Fibroblast of skin of abdomen (primary cell): ENCODE data around the gene TSPAN7.

Experiments
- DNase-seq: peaks from one replicate; pipeline ENCODE4 v3.0.0-alpha.2; 2013

Gene TSPAN7

GRCh38 chrX:38649221-38649620 is 87.9 kb downstream of the TSPAN7 start:
- no peak for DNase-seq

- no peak for DNase-seq
Measured at GRCh38 chrX:38649674-38650647, 88.6 kb downstream of the TSPAN7 start.

- no peak for DNase-seq
Measured at GRCh38 chrX:38651625-38652601, 90.6 kb downstream of the TSPAN7 start.

- DNase-seq = no peak
Measured at GRCh38 chrX:38652934-38653442, 91.6 kb downstream of the TSPAN7 start.

GRCh38 chrX:38654302-38654701 is 93.0 kb downstream of the TSPAN7 start:
- peak; percentile 2 for DNase-seq

GRCh38 chrX:38656350-38656915 is 95.1 kb downstream of the TSPAN7 start:
- no peak for DNase-seq

- DNase-seq = no peak
Measured at GRCh38 chrX:38657562-38657961, 96.2 kb downstream of the TSPAN7 start.

- DNase-seq = no peak
Measured at GRCh38 chrX:38660395-38661102, 99.2 kb downstream of the TSPAN7 start.

GRCh38 chrX:38661103-38661441 is 99.7 kb downstream of the TSPAN7 start:
- DNase-seq = no peak

- no peak for DNase-seq
Measured at GRCh38 chrX:38661561-38661960, 100.2 kb downstream of the TSPAN7 start.

GRCh38 chrX:38662640-38663039 is 101.3 kb downstream of the TSPAN7 start:
- DNase-seq = no peak

GRCh38 chrX:38664285-38664684 is 102.9 kb downstream of the TSPAN7 start:
- peak; percentile 28 for DNase-seq

- DNase-seq = no peak
Measured at GRCh38 chrX:38666909-38667308, 105.6 kb downstream of the TSPAN7 start.

- DNase-seq = no peak
Measured at GRCh38 chrX:38668771-38669170, 107.4 kb downstream of the TSPAN7 start.

GRCh38 chrX:38669428-38669827 is 108.1 kb downstream of the TSPAN7 start:
- no peak for DNase-seq

- DNase-seq = no peak
Measured at GRCh38 chrX:38672646-38673045, 111.3 kb downstream of the TSPAN7 start.

GRCh38 chrX:38675856-38676255 is 114.5 kb downstream of the TSPAN7 start:
- DNase-seq = no peak

- no peak for DNase-seq
Measured at GRCh38 chrX:38678183-38678582, 116.8 kb downstream of the TSPAN7 start.

- no peak for DNase-seq
Measured at GRCh38 chrX:38678821-38679220, 117.5 kb downstream of the TSPAN7 start.

GRCh38 chrX:38679695-38680094 is 118.4 kb downstream of the TSPAN7 start:
- no peak for DNase-seq

- no peak for DNase-seq
Measured at GRCh38 chrX:38682095-38682494, 120.8 kb downstream of the TSPAN7 start.

GRCh38 chrX:38692961-38693360 is 131.6 kb downstream of the TSPAN7 start:
- no peak for DNase-seq
